Right cardiac atrium (tissue), 5 donors: ENCODE measurements around the gene MICAL2. TPM values are rescaled to one million over a fixed set of nuclear protein-coding genes. Genes with fewer than 3 reads are reported as not detected.

Source experiments
- ATAC-seq, 2 donors: fragments of 200-7000 bp; cut with Tn5 transposase; one replicate each; pipeline versions ENCODE4 v1.8.0 to v1.9.1; 2020; ENCODE audit warnings: moderate library complexity in 2 of 2, mild to moderate bottlenecking in 1 of 2
- DNase-seq, 3 donors: peaks; one replicate each; pipeline ENCODE4 v3.0.0-alpha.2; 2020
- H3K27ac ChIP-seq: one replicate; pipeline ENCODE4 v1.5.1; 2013; ENCODE audit warnings: mild to moderate bottlenecking, low read length, control low read depth, moderate library complexity
- H3K27me3 ChIP-seq: one replicate; pipeline ENCODE4 v1.6.1; 2013; ENCODE audit not compliant: control insufficient read depth, insufficient read depth
- H3K4me1 ChIP-seq: one replicate; pipeline ENCODE4 v1.6.1; 2013; ENCODE audit warnings: low read length; ENCODE audit not compliant: control insufficient read depth, insufficient read depth
- H3K4me3 ChIP-seq: one replicate; pipeline ENCODE4 v1.5.1; 2013; ENCODE audit warnings: low read length, control low read depth
- H3K9me3 ChIP-seq: one replicate; pipeline ENCODE4 v1.6.1; 2013; ENCODE audit warnings: low read length; ENCODE audit not compliant: control insufficient read depth
- WGBS: extraction: QIAGEN DNeasy Blood & Tissue Kit; methylation state at CpG from one replicate; pipeline ENCODE4 v1.1.7; 2013; 5-methylcytosine and 5-hydroxymethylcytosine counted together
- intact Hi-C, 4 donors: fragments of 100-400 bp; cut with DNase I; formaldehyde crosslinking; loops; one replicate each; pipeline versions ENCODE4 v1.11.0 to v1.14.0; 2022 to 2023
- polyA plus RNA-seq: library from polyadenylated mRNA; stranded (reverse); fragments of 200-250 nt; gene quantifications from one replicate; pipeline ENCODE4 v1.2.3, GENCODE V29; 2013
- total RNA-seq, 4 donors: library from RNA; stranded (reverse); fragmentation: NEBNext Ultra II Directional; extraction: Animal tissue kit (Norgen Biotek cat#: 25700); gene quantifications; one replicate each; pipeline ENCODE4 v1.2.1, GENCODE V29; 2021
- donor health status: healthy with polysubstance abuse.
- donor health status: DM: no; HTN: yes; CAD: no.
- donor health status: DM: no; HTN: no; CAD: no.
- donor health status: DM: no; HTN: yes; CAD: no; lungs with severe emphysema.
- donor health status: DM: yes; HTN: yes; CAD: no.

MICAL2 gene
- total and polyA plus RNA-seq, 5 donors = 62.9 to 115 (median 92.3) TPM

DNA sequence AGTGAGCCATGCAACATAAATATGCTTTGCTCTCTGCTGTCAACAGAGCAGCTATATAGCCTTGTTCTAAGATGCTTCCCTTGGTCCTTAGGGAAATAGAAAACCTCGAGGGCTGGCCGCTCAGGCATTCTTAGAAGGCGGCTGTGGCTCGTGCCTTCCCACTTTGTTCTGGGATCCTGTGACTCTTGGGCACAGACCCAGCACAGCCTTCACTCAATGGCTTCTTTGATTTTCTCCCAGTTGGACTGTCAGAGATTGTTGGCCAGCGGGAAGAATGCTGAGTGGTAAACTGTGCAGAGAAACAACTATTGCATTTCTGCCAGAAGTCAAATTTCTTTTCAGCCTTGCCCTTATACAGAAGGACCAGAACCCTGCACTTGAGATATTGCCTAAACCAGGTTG is 9.5 kb upstream of the MICAL2 start:
- DNase-seq = peak; percentile 45 to 87 (median 78)
- Histone ChIP-seq H3K4me1 (peaks cover 16% of the 10 kb centered on the region), H3K9me3 (no peaks in the 10 kb centered on the region), H3K4me3 (no peak overlapping the region), H3K27me3 (no peaks in the 10 kb centered on the region), H3K27ac (peak overlapping the region; percentile 66)
- peak; percentile 57 to 76 for ATAC-seq
- intact Hi-C loops = no loop called here
- WGBS = 27% methylated on average over 5 of the region's 5 CpGs

- Histone ChIP-seq H3K27ac (no peak overlapping the region), H3K4me1 (peaks cover 16% of the 10 kb centered on the region), H3K4me3 (no peak overlapping the region), H3K27me3 (no peaks in the 10 kb centered on the region), H3K9me3 (no peaks in the 10 kb centered on the region)
- intact Hi-C loops = no loop called here
- no peak for ATAC-seq
- DNase-seq = no peak
- 87% methylated on average over 1 of the region's 1 CpG for WGBS
Observed at GRCh38 chr11:12101318-12101717, 9.1 kb upstream of the MICAL2 start.

- no peak for DNase-seq
- Histone ChIP-seq H3K27me3 (no peaks in the 10 kb centered on the region), H3K4me3 (no peak overlapping the region), H3K27ac (no peak overlapping the region), H3K9me3 (no peaks in the 10 kb centered on the region), H3K4me1 (peaks cover 16% of the 10 kb centered on the region)
- intact Hi-C loops = no loop called here
- no peak for ATAC-seq
- 67% methylated on average over 5 of the region's 5 CpGs for WGBS
Observed at GRCh38 chr11:12102588-12103410, 7.6 kb upstream of the MICAL2 start.

DNA sequence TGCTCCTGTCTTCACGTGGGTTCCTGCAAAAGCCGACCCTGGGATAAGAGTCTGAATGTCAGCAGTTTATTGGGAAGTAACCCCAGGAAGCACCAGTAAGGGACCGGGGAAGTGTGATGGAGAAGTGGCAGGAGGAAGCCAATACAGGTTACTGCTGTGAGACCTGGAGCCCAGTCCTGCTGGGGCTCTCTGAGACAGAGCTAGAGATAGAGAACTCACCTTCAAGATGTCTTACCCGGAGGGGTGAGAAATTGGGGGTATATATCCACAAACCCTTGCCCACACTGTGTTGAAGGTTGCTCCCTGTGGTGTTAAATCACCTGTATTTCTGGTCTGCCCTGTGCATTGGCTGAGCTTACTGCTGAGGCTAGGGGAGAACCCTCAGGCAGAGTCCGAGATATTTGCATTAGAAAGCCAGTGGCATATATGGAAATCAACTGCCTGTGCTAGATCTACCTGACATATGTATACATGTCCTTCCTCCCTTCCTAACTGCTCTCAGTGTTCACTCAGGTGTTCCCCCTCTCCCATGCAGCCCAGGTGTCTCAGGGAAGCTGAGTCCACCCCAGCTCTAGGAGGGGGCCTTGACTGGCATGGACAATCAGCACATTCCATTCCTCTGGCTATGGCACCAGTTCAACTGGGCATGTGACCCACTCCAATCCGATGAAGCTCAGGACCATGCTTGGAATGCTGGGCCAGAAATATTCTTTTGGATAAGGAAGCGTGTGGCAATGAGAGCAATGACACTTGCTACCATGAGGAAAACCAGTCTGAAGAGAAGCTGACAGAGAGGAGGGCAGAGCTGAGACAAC is 6.8 kb upstream of the MICAL2 start:
- no peaks in the 10 kb centered on the region for H3K9me3 ChIP-seq
- H3K27me3 ChIP-seq = no peaks in the 10 kb centered on the region
- H3K4me3 ChIP-seq = no peak overlapping the region
- peak; percentile 39 to 61 for ATAC-seq
- intact Hi-C loops = no loop called here
- peak in 1 of 3 donors; percentile 68 for DNase-seq
- 55% methylated on average over 7 of the region's 7 CpGs for WGBS
- H3K27ac ChIP-seq = peak overlapping the region; percentile 57
- H3K4me1 ChIP-seq = peaks cover 16% of the 10 kb centered on the region

GRCh38 chr11:12105471-12105870 is 4.9 kb upstream of the MICAL2 start:
- intact Hi-C loops = no loop called here
- H3K4me1 ChIP-seq = peaks cover 15% of the 10 kb centered on the region

GRCh38 chr11:12106101-12106500 is 4.3 kb upstream of the MICAL2 start:
- peaks cover 10% of the 10 kb centered on the region for H3K4me1 ChIP-seq
- DNase-seq (no peak), ATAC-seq (no peak)
- 64% methylated on average over 5 of the region's 5 CpGs for WGBS
- no peak overlapping the region for H3K4me3 ChIP-seq
- intact Hi-C loops = no loop called here
- H3K9me3 ChIP-seq = no peaks in the 10 kb centered on the region
- H3K27ac ChIP-seq = no peak overlapping the region
- no peaks in the 10 kb centered on the region for H3K27me3 ChIP-seq

More at GRCh38 chr11:12105471-12105870, 4.9 kb upstream of the MICAL2 start:
- H3K4me3 ChIP-seq = no peak overlapping the region
- no peak for ATAC-seq
- H3K9me3 ChIP-seq = no peaks in the 10 kb centered on the region
- H3K27ac ChIP-seq = peak overlapping the region; percentile 15
- no peak for DNase-seq
- 65% methylated on average over 2 of the region's 2 CpGs for WGBS
- H3K27me3 ChIP-seq = no peaks in the 10 kb centered on the region

- Histone ChIP-seq H3K27me3 (no peaks in the 10 kb centered on the region), H3K4me1 (peaks cover 10% of the 10 kb centered on the region), H3K4me3 (no peak overlapping the region), H3K27ac (no peak overlapping the region), H3K9me3 (no peaks in the 10 kb centered on the region)
- 53% methylated on average over 5 of the region's 5 CpGs for WGBS
- intact Hi-C loops = no loop called here
- DNase-seq (no peak), ATAC-seq (no peak)
Observed at GRCh38 chr11:12106501-12106900, 3.9 kb upstream of the MICAL2 start.

DNA sequence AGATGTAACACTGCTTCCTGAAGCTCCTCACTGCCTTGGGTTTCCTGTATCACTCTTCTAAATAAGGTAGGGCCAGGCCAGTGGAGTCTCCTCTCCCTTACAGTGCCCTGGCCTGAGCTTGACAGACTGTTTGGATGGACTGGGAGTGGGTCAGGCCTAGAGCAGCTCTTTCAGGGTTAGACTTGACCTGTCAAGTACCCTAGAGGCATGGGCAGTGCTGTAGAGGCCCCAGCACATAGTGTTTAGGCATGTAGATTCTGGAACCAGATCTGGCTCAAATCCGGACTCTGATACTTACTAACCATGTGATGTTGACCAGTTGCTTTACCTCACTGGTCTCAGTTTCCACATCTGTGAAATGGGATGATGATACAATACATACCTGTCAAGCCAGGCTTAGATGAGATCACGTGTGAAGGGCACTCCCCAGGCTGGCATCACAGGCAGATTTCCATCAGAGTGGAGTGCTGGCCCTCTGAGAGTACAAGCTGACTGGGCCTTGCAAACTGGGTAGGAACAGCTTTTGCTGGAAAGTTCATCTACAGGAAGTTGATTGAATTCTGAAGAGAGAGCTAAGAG is 1.4 kb upstream of the MICAL2 start:
- peaks cover 14% of the 10 kb centered on the region for H3K4me1 ChIP-seq
- 95% methylated on average over 2 of the region's 2 CpGs for WGBS

GRCh38 chr11:12109591-12110196 is 696 bp upstream of the MICAL2 start:
- DNase-seq (peak in 1 of 3 donors; percentile 26), ATAC-seq (no peak)
- intact Hi-C loops = loop anchor here in 2 of 4 donors (5.0 to 10.0 kb wide), 2 partner anchors 68 to 135 kb away; no protein-coding TSS in a partner anchor
- 37% methylated on average over 7 of the region's 7 CpGs for WGBS
- peak overlapping the region; percentile 19 for H3K27ac ChIP-seq
- H3K9me3 ChIP-seq = no peaks in the 10 kb centered on the region
- H3K4me1 ChIP-seq = peaks cover 14% of the 10 kb centered on the region
- H3K4me3 ChIP-seq = peak overlapping the region; percentile 87
- no peaks in the 10 kb centered on the region for H3K27me3 ChIP-seq

More for the DNA sequence above, 1.4 kb upstream of the MICAL2 start:
- intact Hi-C loops = no loop called here
- no peak for ATAC-seq
- no peaks in the 10 kb centered on the region for H3K27me3 ChIP-seq
- H3K4me3 ChIP-seq = no peak overlapping the region
- DNase-seq = no peak
- no peaks in the 10 kb centered on the region for H3K9me3 ChIP-seq
- H3K27ac ChIP-seq = no peak overlapping the region

DNA sequence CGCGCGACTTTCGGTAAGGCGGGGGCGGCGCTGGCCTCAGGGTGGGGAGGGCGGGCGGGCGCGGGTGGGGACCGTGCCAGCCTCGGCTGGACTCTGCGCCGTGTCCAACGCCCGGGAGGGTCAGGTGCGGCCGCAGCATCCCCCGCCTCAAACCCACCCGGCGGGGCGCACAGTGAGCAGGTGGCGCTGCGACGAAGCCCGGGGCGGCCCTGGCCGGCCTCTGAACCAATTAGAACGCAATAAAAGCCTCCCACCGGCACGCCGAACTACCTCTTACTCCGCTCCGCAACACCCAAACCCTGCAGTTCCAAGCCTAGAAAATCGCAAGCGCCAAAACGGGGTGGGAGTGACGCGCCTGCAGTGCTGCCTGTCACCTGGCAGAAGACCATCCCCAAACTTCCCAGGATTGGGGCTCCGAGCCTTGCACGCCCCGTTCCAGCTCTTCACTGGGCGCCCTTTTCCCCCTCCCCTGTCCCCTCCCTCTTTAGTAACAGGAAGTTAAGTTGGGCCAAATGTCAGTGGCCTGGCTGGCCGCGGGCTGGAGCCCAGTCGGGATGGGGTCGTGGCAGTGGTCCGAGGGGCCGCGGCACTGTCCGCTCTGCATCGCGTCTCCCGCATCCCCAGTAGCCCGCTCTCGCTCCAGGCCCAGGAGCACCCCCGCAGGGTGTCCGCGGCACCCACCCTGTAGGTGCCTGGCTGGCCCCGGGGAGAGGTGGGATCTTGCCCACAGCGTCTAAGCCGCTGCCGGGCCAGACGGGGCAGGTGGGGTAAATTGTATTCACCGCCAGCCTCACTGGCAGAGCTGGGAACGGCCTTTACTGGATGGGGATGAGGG is 541 bp downstream of the MICAL2 start:
- peaks cover 14% of the 10 kb centered on the region for H3K4me1 ChIP-seq
- peak overlapping the region; percentile 87 for H3K4me3 ChIP-seq
- ATAC-seq (peak; percentile 32 to 33), DNase-seq (peak; percentile 50 to 78 (median 78))
- 6% methylated on average over 67 of the region's 67 CpGs for WGBS
- no peaks in the 10 kb centered on the region for H3K9me3 ChIP-seq
- H3K27me3 ChIP-seq = no peaks in the 10 kb centered on the region
- peak overlapping the region; percentile 31 for H3K27ac ChIP-seq
- intact Hi-C loops = loop anchor here in 2 of 4 donors (5.0 to 10.0 kb wide), 2 partner anchors 66 to 134 kb away; no protein-coding TSS in a partner anchor
